H54 (cell line): Measurements from ENCODE around the gene NES.

Experiments used
- DNase-seq: peaks from one replicate; pipeline ENCODE4 v3.0.0; 2011; ENCODE audit warnings: low spot score, mixed read lengths; ENCODE audit not compliant: insufficient read length
- FAIRE-seq: peaks from 3 replicates; lab custom pipeline; 2011; peaks lifted over from hg19 to GRCh38; lab: Jason Lieb, UNC
- POLR2A ChIP-seq: IDR thresholded peaks from 2 replicates; pipeline ENCODE4 v1.6.1; 2011; ENCODE audit warnings: low read depth, mild to moderate bottlenecking, low read length

NES gene

GRCh38 chr1:156667968-156668709, 9.1 kb downstream of the NES start:
- TF ChIP-seq POLR2A: no peak
- DNase-seq (no peak), FAIRE-seq (no peak)

- no peak for TF ChIP-seq POLR2A
- DNase-seq (no peak), FAIRE-seq (no peak)
Measured at GRCh38 chr1:156667610-156667967, 9.6 kb downstream of the NES start.

GRCh38 chr1:156666862-156667609, 10.2 kb downstream of the NES start:
- no peak for TF ChIP-seq POLR2A
- no peak for FAIRE-seq

GRCh38 chr1:156665539-156665938, 11.7 kb downstream of the NES start:
- DNase-seq: no peak
- TF ChIP-seq POLR2A: no peak
- FAIRE-seq: no peak

More at GRCh38 chr1:156666862-156667609, 10.2 kb downstream of the NES start:
- DNase-seq: no peak

- DNase-seq: no peak
- TF ChIP-seq POLR2A: no peak
- no peak for FAIRE-seq
Measured at GRCh38 chr1:156664767-156665411, 12.3 kb downstream of the NES start.

GRCh38 chr1:156664046-156664766, 13.0 kb downstream of the NES start:
- TF ChIP-seq POLR2A: no peak
- no peak for FAIRE-seq
- no peak for DNase-seq

GRCh38 chr1:156663178-156663577, 14.0 kb downstream of the NES start:
- no peak for FAIRE-seq
- no peak for TF ChIP-seq POLR2A
- no peak for DNase-seq

GRCh38 chr1:156662800-156663055, 14.5 kb downstream of the NES start:
- no peak for FAIRE-seq
- no peak for TF ChIP-seq POLR2A
- no peak for DNase-seq

- DNase-seq (no peak), FAIRE-seq (no peak)
- no peak for TF ChIP-seq POLR2A
Measured at GRCh38 chr1:156662005-156662799, 15.0 kb downstream of the NES start.

GRCh38 chr1:156660752-156661112, 16.5 kb downstream of the NES start:
- no peak for TF ChIP-seq POLR2A
- FAIRE-seq: no peak
- no peak for DNase-seq

GRCh38 chr1:156659988-156660751, 17.0 kb downstream of the NES start:
- no peak; the same call in 1 of the 2 replicates for TF ChIP-seq POLR2A
- no peak for FAIRE-seq
- DNase-seq: peak; percentile 99

GRCh38 chr1:156659661-156659987, 17.6 kb downstream of the NES start:
- TF ChIP-seq POLR2A: no peak; the same call in 1 of the 2 replicates
- FAIRE-seq (no peak), DNase-seq (no peak)

- DNase-seq: no peak
- TF ChIP-seq POLR2A: no peak
- FAIRE-seq: no peak
Measured at GRCh38 chr1:156658945-156659574, 18.1 kb downstream of the NES start.
